ENCODE measurements around the gene ZNF175.

DNA sequence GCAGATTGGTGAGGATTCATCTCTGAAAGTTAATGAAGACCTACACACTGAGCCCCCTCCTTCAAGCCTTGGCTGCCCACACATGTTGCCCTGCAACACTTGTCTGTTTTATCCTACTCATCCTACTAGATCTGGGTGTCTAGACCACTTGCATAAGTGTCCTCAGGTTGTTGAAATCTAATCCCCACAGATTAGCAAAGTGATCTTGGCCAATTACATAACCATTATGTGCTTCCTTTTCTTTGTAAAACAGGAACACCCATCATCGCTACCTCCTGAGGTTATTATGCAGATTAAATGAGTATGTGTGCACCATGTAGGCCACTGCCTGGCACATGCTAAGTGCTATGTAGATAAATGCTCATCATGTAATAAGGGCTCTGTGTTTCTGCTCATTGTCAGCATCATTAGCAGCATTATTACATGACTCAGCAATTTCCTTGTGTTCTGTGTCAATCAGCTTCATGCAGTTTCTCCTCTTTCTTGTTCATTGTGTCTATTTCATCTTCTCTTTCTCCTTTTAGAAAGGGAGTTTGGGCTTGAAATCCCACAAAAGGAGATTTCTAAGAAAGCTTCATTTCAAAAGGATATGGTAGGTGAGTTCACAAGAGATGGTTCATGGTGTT, 15.1 kb downstream of the ZNF175 start:
- TF ChIP-seq CTCF (IDR thresholded peaks at IDR 0.05; ENCODE audit: low read depth, low read length, poor library complexity, severe bottlenecking) (no peak), EZH2phosphoT487 (IDR thresholded peaks at IDR 0.05; ENCODE audit: borderline replicate concordance, low read length) (no peak)
